Spleen (tissue), 11 donors: ENCODE measurements around the gene OR10K1. TPM values are rescaled to one million over a fixed set of nuclear protein-coding genes. Genes with fewer than 3 reads are reported as not detected.

ENCODE experiments used
- DNase-seq: peaks from one replicate; pipeline ENCODE4 v3.0.0-alpha.2; 2020
- H3K27ac ChIP-seq, 8 donors: fragments of 200-600 bp; sonication (generic) in 7 of 8; 1 replicate in 4 of 8; 2 replicates in 4 of 8; pipeline versions ENCODE4 v1.5.0 to v1.8.0; 2016 to 2021; ENCODE audit warnings: inconsistent platforms in 4 of 8, mild to moderate bottlenecking in 4 of 8, moderate library complexity in 1 of 8
- H3K27me3 ChIP-seq, 7 donors: fragments of 200-600 bp; sonication (generic) in 6 of 7; replicated peaks in 1 of 7; 1 replicate in 4 of 7; 2 replicates in 3 of 7; pipeline versions ENCODE4 v1.5.0 to v1.8.0; 2016 to 2021; ENCODE audit warnings: inconsistent platforms in 3 of 7, mild to moderate bottlenecking in 1 of 7
- H3K36me3 ChIP-seq, 6 donors: fragments of 200-600 bp; sonication (generic) in 5 of 6; 1 replicate in 4 of 6; 2 replicates in 2 of 6; pipeline versions ENCODE4 v1.5.0 to v1.8.0; 2016 to 2021; ENCODE audit warnings: inconsistent platforms in 2 of 6
- H3K4me1 ChIP-seq, 6 donors: fragments of 200-600 bp; sonication (generic) in 5 of 6; 1 replicate in 3 of 6; 2 replicates in 3 of 6; pipeline versions ENCODE4 v1.5.0 to v1.8.0; 2016 to 2021; ENCODE audit warnings: inconsistent platforms in 3 of 6
- H3K4me3 ChIP-seq, 8 donors: fragments of 200-600 bp; sonication (generic) in 7 of 8; 1 replicate in 4 of 8; 2 replicates in 4 of 8; pipeline versions ENCODE4 v1.5.0 to v1.8.0; 2016 to 2021; ENCODE audit warnings: inconsistent platforms in 4 of 8, mild to moderate bottlenecking in 4 of 8, moderate library complexity in 2 of 8
- H3K9me3 ChIP-seq, 8 donors: fragments of 200-600 bp; sonication (generic) in 7 of 8; 1 replicate in 4 of 8; 2 replicates in 4 of 8; pipeline versions ENCODE4 v1.5.0 to v1.8.0; 2016 to 2021; ENCODE audit warnings: inconsistent platforms in 4 of 8
- CTCF ChIP-seq, 11 experiments: fragments of 200-600 bp in 7 of 11; fragments of 450-650 bp in 4 of 11; sonication (generic) in 4 of 11; IDR thresholded peaks in 8 of 11; conservative IDR thresholded peaks in 3 of 11; 1 replicate in 7 of 11; 2 replicates in 4 of 11; pipeline versions ENCODE4 v1.4.0 to v1.8.0; 2016 to 2021; ENCODE audit warnings: antibody characterized with exemption in 11 of 11, inconsistent platforms in 4 of 11, mild to moderate bottlenecking in 1 of 11
- POLR2A ChIP-seq, 3 donors: fragments of 450-650 bp; IDR thresholded peaks; one replicate each; pipeline ENCODE4 v1.5.1; 2017; ENCODE audit warnings: antibody characterized with exemption in 3 of 3, mild to moderate bottlenecking in 1 of 3
- POLR2AphosphoS5 ChIP-seq, 3 donors: sonication (generic); formaldehyde crosslinking; IDR thresholded peaks; one replicate each; pipeline ENCODE4 v1.5.1; 2017; ENCODE audit warnings: antibody characterized with exemption in 3 of 3
- WGBS, 5 donors: extraction: QIAGEN DNeasy Blood & Tissue Kit in 3 of 5; methylation state at CpG; one replicate each; pipeline versions ENCODE4 v1.1.5 to v1.1.7; 2013 to 2018; 5-methylcytosine and 5-hydroxymethylcytosine counted together
- intact Hi-C: fragments of 100-400 bp; cut with DNase I; formaldehyde crosslinking; loops from one replicate; pipeline ENCODE4 v1.15.0; 2023; ENCODE audit warnings: low total_unique reads
- polyA plus RNA-seq, 3 donors: library from polyadenylated mRNA; stranded (reverse); fragments of 200-250 nt; gene quantifications; one replicate each; pipeline ENCODE4 v1.2.1, GENCODE V29; 2013
- total RNA-seq, 7 donors: library from RNA; depleted of rRNA in 3 of 7; stranded (reverse); fragments of >200 nt in 3 of 7; fragmentation: NEBNext Ultra II Directional in 4 of 7; extraction: Animal tissue kit (Norgen Biotek cat#: 25700) in 4 of 7; gene quantifications; one replicate each; pipeline versions ENCODE4 v1.1.0 to v1.2.1, GENCODE V29; 2016 to 2021
- donor health status: healthy with polysubstance abuse.
- donor health status: DM: no; HTN: no; CAD: no; lungs with moderate emphysema.
- donor health status: DM: no; HTN: no; CAD: no.
- donor health status: Bipolar disorder and iron deficiency.
- donor health status: healthy.
- donor health status: DM: no; HTN: no; CAD: no.
- donor health status: DM: yes; HTN: yes; CAD: no.

OR10K1 gene
- total and polyA plus RNA-seq, 10 donors = 0.07 TPM; not detected in 9

DNA sequence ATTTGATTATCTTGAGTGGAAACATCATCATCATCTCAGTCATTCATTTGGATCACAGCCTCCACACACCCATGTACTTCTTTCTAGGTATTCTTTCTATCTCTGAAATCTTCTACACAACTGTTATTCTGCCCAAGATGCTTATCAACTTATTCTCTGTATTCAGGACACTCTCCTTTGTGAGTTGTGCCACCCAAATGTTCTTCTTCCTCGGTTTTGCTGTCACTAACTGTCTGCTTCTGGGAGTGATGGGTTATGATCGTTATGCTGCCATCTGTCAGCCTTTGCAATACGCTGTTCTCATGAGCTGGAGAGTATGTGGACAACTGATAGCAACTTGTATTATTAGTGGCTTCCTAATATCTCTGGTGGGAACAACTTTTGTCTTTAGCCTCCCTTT lies 29.7 kb downstream of the OR10K1 start:
- 48 to 80% (median 65%) methylated on average over 3 of the region's 3 CpGs for WGBS, 5 donors
- TF ChIP-seq CTCF (IDR thresholded peaks at IDR 0.05 in 8 of 11, conservative IDR thresholded peaks at IDR 0.05 in 3 of 11) = no peak
- TF ChIP-seq POLR2A (IDR thresholded peaks at IDR 0.05) = no peak
- no peak for TF ChIP-seq POLR2AphosphoS5 (IDR thresholded peaks at IDR 0.05)
- no peaks in the 10 kb centered on the region for H3K27me3 ChIP-seq
- intact Hi-C loops = no loop called here
- no peak overlapping the region for H3K27ac ChIP-seq
- H3K4me1 ChIP-seq = no peaks in the 10 kb centered on the region
- no peak for DNase-seq
- no peak overlapping the region for H3K4me3 ChIP-seq
- no peaks in the 10 kb centered on the region for H3K9me3 ChIP-seq
- H3K36me3 ChIP-seq = no peaks in the 10 kb centered on the region

- no peaks in the 10 kb centered on the region for H3K27me3 ChIP-seq
- no peaks in the 10 kb centered on the region for H3K36me3 ChIP-seq
- no peak overlapping the region for H3K4me3 ChIP-seq
- DNase-seq = no peak
- intact Hi-C loops = no loop called here
- H3K4me1 ChIP-seq = no peaks in the 10 kb centered on the region
- no peak overlapping the region for H3K27ac ChIP-seq
- TF ChIP-seq POLR2A (IDR thresholded peaks at IDR 0.05) = no peak
- TF ChIP-seq POLR2AphosphoS5 (IDR thresholded peaks at IDR 0.05) = no peak
- no peak for TF ChIP-seq CTCF (IDR thresholded peaks at IDR 0.05 in 8 of 11, conservative IDR thresholded peaks at IDR 0.05 in 3 of 11)
- H3K9me3 ChIP-seq = no peaks in the 10 kb centered on the region
- 73 to 84% (median 76%) methylated on average over 3 of the region's 3 CpGs for WGBS, 5 donors
Observed at GRCh38 chr1:158493054-158493453, 31.4 kb downstream of the OR10K1 start.

GRCh38 chr1:158494796-158495195 lies 33.2 kb downstream of the OR10K1 start:
- Histone ChIP-seq H3K36me3 (no peaks in the 10 kb centered on the region), H3K27me3 (peaks cover 0 to under 1% (median 0%) of the 10 kb centered on the region in 7 donors), H3K9me3 (no peaks in the 10 kb centered on the region), H3K4me3 (no peak overlapping the region), H3K4me1 (no peaks in the 10 kb centered on the region), H3K27ac (no peak overlapping the region)
- TF ChIP-seq CTCF (IDR thresholded peaks at IDR 0.05 in 8 of 11, conservative IDR thresholded peaks at IDR 0.05 in 3 of 11) (no peak), POLR2A (IDR thresholded peaks at IDR 0.05) (no peak), POLR2AphosphoS5 (IDR thresholded peaks at IDR 0.05) (no peak)
- WGBS, 5 donors = 0 to 72% (median 30%) methylated on average over 2 of the region's 2 CpGs
- no peak for DNase-seq
- intact Hi-C loops = no loop called here

GRCh38 chr1:158496374-158496773 lies 34.7 kb downstream of the OR10K1 start:
- Histone ChIP-seq H3K27me3 (peaks cover 0 to 15% (median 0%) of the 10 kb centered on the region in 7 donors), H3K4me1 (no peaks in the 10 kb centered on the region), H3K9me3 (no peaks in the 10 kb centered on the region), H3K4me3 (no peak overlapping the region), H3K27ac (no peak overlapping the region), H3K36me3 (no peaks in the 10 kb centered on the region)
- 34 to 63% (median 45%) methylated on average over 2 of the region's 2 CpGs for WGBS, 5 donors
- TF ChIP-seq CTCF (IDR thresholded peaks at IDR 0.05 in 8 of 11, conservative IDR thresholded peaks at IDR 0.05 in 3 of 11) (peak in 4 of 11 experiments; percentile 13 to 36 (median 30)), POLR2AphosphoS5 (IDR thresholded peaks at IDR 0.05) (no peak), POLR2A (IDR thresholded peaks at IDR 0.05) (no peak)
- intact Hi-C loops = no loop called here
- no peak for DNase-seq
